H9 (cell line): Measurements from ENCODE around the gene PON1. TPM values are rescaled to one million over a fixed set of nuclear protein-coding genes. Genes with fewer than 3 reads are reported as not detected.

Source experiments
- DNase-seq: peaks from one replicate; pipeline ENCODE4 v3.0.0-alpha.2; 2017
- H2AFZ ChIP-seq: one replicate; pipeline ENCODE4 v1.6.1; 2013; ENCODE audit warnings: mild to moderate bottlenecking, low read length, control low read depth, moderate library complexity
- H2AK5ac ChIP-seq: 2 replicates; pipeline ENCODE4 v1.6.1; 2013; ENCODE audit warnings: low read length, control low read depth, mixed read lengths; ENCODE audit not compliant: insufficient read length
- H2BK120ac ChIP-seq: one replicate; pipeline ENCODE4 v1.6.1; 2013; ENCODE audit warnings: low read depth, mild to moderate bottlenecking, low read length, control low read depth, inconsistent platforms; ENCODE audit not compliant: poor library complexity, severe bottlenecking
- H2BK12ac ChIP-seq: 2 replicates; pipeline ENCODE4 v1.6.1; 2013; ENCODE audit warnings: low read length, control low read depth, mixed read lengths, low read depth; ENCODE audit not compliant: insufficient read length
- H2BK15ac ChIP-seq: 2 replicates; pipeline ENCODE4 v1.6.1; 2013; ENCODE audit warnings: low read depth, low read length, control low read depth
- H2BK20ac ChIP-seq: one replicate; pipeline ENCODE4 v1.6.1; 2013; ENCODE audit warnings: low read depth, mild to moderate bottlenecking, low read length, control low read depth, inconsistent platforms; ENCODE audit not compliant: poor library complexity, severe bottlenecking
- H2BK5ac ChIP-seq: 2 replicates; pipeline ENCODE4 v1.6.1; 2013; ENCODE audit warnings: low read length, control low read depth, mixed read lengths; ENCODE audit not compliant: insufficient read length
- H3K14ac ChIP-seq: 2 replicates; pipeline ENCODE4 v1.6.1; 2013; ENCODE audit warnings: low read length, control low read depth; ENCODE audit not compliant: insufficient read depth
- H3K18ac ChIP-seq: 2 replicates; pipeline ENCODE4 v1.6.1; 2013; ENCODE audit warnings: low read depth, mild to moderate bottlenecking, mixed read lengths, low read length, control low read depth; ENCODE audit not compliant: insufficient read length
- H3K23ac ChIP-seq: 2 replicates; pipeline ENCODE4 v1.6.1; 2013; ENCODE audit warnings: low read length, control low read depth, mixed read lengths, low read depth; ENCODE audit not compliant: insufficient read length
- H3K23me2 ChIP-seq: 2 replicates; pipeline ENCODE4 v1.6.1; 2013; ENCODE audit warnings: low read depth, mild to moderate bottlenecking, mixed read lengths, low read length, control low read depth; ENCODE audit not compliant: insufficient read length, poor library complexity, severe bottlenecking
- H3K27ac ChIP-seq: 2 replicates; pipeline ENCODE4 v1.5.1; 2013; ENCODE audit warnings: low read length, control low read depth, mixed read lengths, low read depth; ENCODE audit not compliant: insufficient read length
- H3K27me3 ChIP-seq: 2 replicates; pipeline ENCODE4 v1.6.1; 2013; ENCODE audit warnings: low read length, control low read depth, inconsistent platforms; ENCODE audit not compliant: insufficient read depth
- H3K4ac ChIP-seq: 2 replicates; pipeline ENCODE4 v1.6.1; 2013; ENCODE audit warnings: low read depth, mild to moderate bottlenecking, control low read depth, inconsistent platforms, low read length, moderate library complexity
- H3K4me1 ChIP-seq: 2 replicates; pipeline ENCODE4 v1.6.1; 2013; ENCODE audit warnings: low read length, control low read depth, inconsistent platforms; ENCODE audit not compliant: insufficient read depth
- H3K4me2 ChIP-seq: 2 replicates; pipeline ENCODE4 v1.6.1; 2013; ENCODE audit warnings: low read length, control low read depth, mixed read lengths; ENCODE audit not compliant: insufficient read length, insufficient read depth
- H3K56ac ChIP-seq: 2 replicates; pipeline ENCODE4 v1.6.1; 2013; ENCODE audit warnings: low read depth, mild to moderate bottlenecking, mixed read lengths, low read length, control low read depth; ENCODE audit not compliant: insufficient read length
- H3K79me1 ChIP-seq: 2 replicates; pipeline ENCODE4 v1.6.1; 2013; ENCODE audit warnings: low read depth, mild to moderate bottlenecking, moderate library complexity, low read length, control low read depth, inconsistent platforms; ENCODE audit not compliant: insufficient read depth, poor library complexity, severe bottlenecking
- H3K79me2 ChIP-seq: 2 replicates; pipeline ENCODE4 v1.6.1; 2013; ENCODE audit warnings: low read length, control low read depth, inconsistent platforms; ENCODE audit not compliant: insufficient read depth
- H3K9ac ChIP-seq: 2 replicates; pipeline ENCODE4 v1.6.1; 2013; ENCODE audit warnings: low read length, control low read depth, mixed read lengths; ENCODE audit not compliant: insufficient read length; ENCODE audit errors: extremely low read depth
- H3K9me3 ChIP-seq: one replicate; pipeline ENCODE4 v1.6.1; 2013; ENCODE audit warnings: low read depth, low read length, inconsistent platforms; ENCODE audit not compliant: control insufficient read depth
- H3T11ph ChIP-seq: one replicate; pipeline ENCODE4 v1.6.1; 2013; ENCODE audit warnings: mild to moderate bottlenecking, low read length, control low read depth, inconsistent platforms
- H4K20me1 ChIP-seq: one replicate; pipeline ENCODE4 v1.6.1; 2013; ENCODE audit not compliant: control insufficient read depth, insufficient read length, insufficient read depth
- H4K5ac ChIP-seq: 2 replicates; pipeline ENCODE4 v1.6.1; 2013; ENCODE audit warnings: low read depth, mild to moderate bottlenecking, mixed read lengths, low read length, control low read depth; ENCODE audit not compliant: insufficient read length
- H4K8ac ChIP-seq: replicated peaks from 2 replicates; pipeline ENCODE4 v1.6.1; 2013; ENCODE audit warnings: low read length, control low read depth, mixed read lengths, low read depth; ENCODE audit not compliant: insufficient read length
- H4K91ac ChIP-seq: 2 replicates; pipeline ENCODE4 v1.6.1; 2013; ENCODE audit warnings: low read depth, mild to moderate bottlenecking, moderate library complexity, mixed read lengths, low read length, control low read depth; ENCODE audit not compliant: insufficient read length
- H3K27ac Mint-ChIP-seq, 3 experiments: 2 replicates in 2 of 3; 3 replicates in 1 of 3; pipeline ENCODE4 v1.8.0; 2020 to 2021; ENCODE audit warnings: mixed read lengths in 3 of 3, mild to moderate bottlenecking in 1 of 3, moderate library complexity in 1 of 3
- H3K27me3 Mint-ChIP-seq: 2 replicates; pipeline ENCODE4 v1.8.0; 2021; ENCODE audit warnings: low read depth, mild to moderate bottlenecking, moderate library complexity, mixed read lengths
- H3K36me3 Mint-ChIP-seq, 3 experiments: 2 replicates in 2 of 3; 3 replicates in 1 of 3; pipeline ENCODE4 v1.8.0; 2020 to 2021; ENCODE audit warnings: low read depth in 3 of 3, mixed read lengths in 3 of 3; ENCODE audit not compliant: insufficient read depth in 1 of 3
- H3K4me1 Mint-ChIP-seq, 2 experiments: 2 replicates each; pipeline ENCODE4 v1.8.0; 2020; ENCODE audit warnings: mixed read lengths in 2 of 2
- H3K4me3 Mint-ChIP-seq, 2 experiments: 2 replicates in 1 of 2; 3 replicates in 1 of 2; pipeline ENCODE4 v1.8.0; 2020 to 2021; ENCODE audit warnings: mild to moderate bottlenecking in 2 of 2, mixed read lengths in 2 of 2, moderate library complexity in 1 of 2
- H3K9me3 Mint-ChIP-seq, 2 experiments: 2 replicates in 1 of 2; 3 replicates in 1 of 2; pipeline ENCODE4 v1.8.0; 2020; ENCODE audit warnings: mild to moderate bottlenecking in 2 of 2, mixed read lengths in 2 of 2, moderate library complexity in 1 of 2
- CTCF ChIP-seq: fragments of 200-600 bp; sonication (generic); conservative IDR thresholded peaks from 3 replicates; pipeline ENCODE4 v1.8.0; 2021; ENCODE audit warnings: antibody characterized with exemption, mild to moderate bottlenecking
- WGBS: extraction: QIAGEN DNeasy Blood & Tissue Kit; methylation state at CpG from one replicate; pipeline ENCODE4 v1.1.7; 2013; ENCODE audit warnings: missing lambda C conversion rate, low lambda C conversion rate, mixed read lengths; ENCODE audit not compliant: insufficient read length; ENCODE audit errors: extremely low coverage; 5-methylcytosine and 5-hydroxymethylcytosine counted together
- total RNA-seq: library from RNA; stranded (reverse); gene quantifications from 2 replicates; pipeline ENCODE4 v1.2.1, GENCODE V29; 2021

Gene PON1
- total RNA-seq, 1 experiment from 2014 or later = 0.90 TPM

GRCh38 chr7:95342642-95343307, 18.4 kb upstream of the PON1 start:
- no peak overlapping the region for H3K14ac ChIP-seq
- H2BK15ac ChIP-seq = no peak overlapping the region
- H3K4ac ChIP-seq = no peak overlapping the region
- H3K27me3 Mint-ChIP-seq = no peaks in the 10 kb centered on the region
- H2AFZ ChIP-seq = no peak overlapping the region
- H3K36me3 Mint-ChIP-seq = peaks cover 0 to 1% (median 0%) of the 10 kb centered on the region in 3 experiments; a peak in 2 of 7 replicates
- peak overlapping the region; percentile 3 for H3K4me2 ChIP-seq
- H3K4me3 Mint-ChIP-seq = 0 out of 5 replicates have a peak overlapping the region, but pooled peaks of 1 of the 2 experiments have one; percentile 2
- no peak overlapping the region for H3K56ac ChIP-seq
- H3K23me2 ChIP-seq = no peaks in the 10 kb centered on the region
- no peak overlapping the region for H2BK20ac ChIP-seq
- no peak overlapping the region for H4K91ac ChIP-seq
- H3K27ac Mint-ChIP-seq = peak overlapping the region in 1 of 3 experiments; percentile 19; a peak in 1 of 7 replicates
- H3K9me3 Mint-ChIP-seq = no peaks in the 10 kb centered on the region
- WGBS = no CpG with 5 or more reads among the region's 4 CpGs
- H3T11ph ChIP-seq = no peak overlapping the region
- DNase-seq = peak; percentile 53
- no peak overlapping the region for H3K27ac ChIP-seq
- H2BK120ac ChIP-seq = no peak overlapping the region
- H3K4me1 ChIP-seq = peaks cover 9% of the 10 kb centered on the region
- H2AK5ac ChIP-seq = no peak overlapping the region
- H3K9me3 ChIP-seq = no peaks in the 10 kb centered on the region
- H3K9ac ChIP-seq = no peak overlapping the region
- H3K79me2 ChIP-seq = no peaks in the 10 kb centered on the region
- no peak overlapping the region for H2BK5ac ChIP-seq
- no peaks in the 10 kb centered on the region for H4K20me1 ChIP-seq
- no peak overlapping the region for H3K18ac ChIP-seq
- no peak overlapping the region for H4K5ac ChIP-seq
- peaks cover 16 to 18% of the 10 kb centered on the region in 2 experiments for H3K4me1 Mint-ChIP-seq
- H3K23ac ChIP-seq = no peak overlapping the region
- no peak overlapping the region for H4K8ac ChIP-seq
- no peaks in the 10 kb centered on the region for H3K79me1 ChIP-seq
- TF ChIP-seq CTCF = peak; percentile 50
- H2BK12ac ChIP-seq = no peak overlapping the region
- no peaks in the 10 kb centered on the region for H3K27me3 ChIP-seq
